Neuronal stem cell (in vitro differentiated cells): ENCODE measurements around the gene GATA3.
"Not testable (repeated sequence)": the region's sequence is repeated elsewhere in the genome, so short reads cannot be mapped to it uniquely, and the experiment has no call there.

ENCODE experiments used
- DNase-seq: peaks from one replicate; pipeline ENCODE4 v3.0.0-alpha.2; 2013; ENCODE audit warnings: low spot score
- H2AFZ ChIP-seq: one replicate; pipeline ENCODE4 v1.6.1; 2013; ENCODE audit warnings: mild to moderate bottlenecking, low read length, inconsistent platforms
- H2AK5ac ChIP-seq: 2 replicates; pipeline ENCODE4 v1.6.1; 2013; ENCODE audit warnings: low read depth, mild to moderate bottlenecking, inconsistent platforms, low read length, moderate library complexity, mixed read lengths
- H2BK120ac ChIP-seq: 2 replicates; pipeline ENCODE4 v1.6.1; 2013; ENCODE audit warnings: low read depth, mild to moderate bottlenecking, inconsistent platforms, low read length, moderate library complexity, mixed read lengths
- H2BK12ac ChIP-seq: one replicate; pipeline ENCODE4 v1.6.1; 2013; ENCODE audit warnings: low read length, inconsistent platforms
- H2BK15ac ChIP-seq: 2 replicates; pipeline ENCODE4 v1.6.1; 2013; ENCODE audit warnings: mild to moderate bottlenecking, low read length, inconsistent platforms, mixed read lengths
- H2BK5ac ChIP-seq: one replicate; pipeline ENCODE4 v1.6.1; 2013; ENCODE audit warnings: inconsistent platforms, mild to moderate bottlenecking, low read length, moderate library complexity
- H3K14ac ChIP-seq: one replicate; pipeline ENCODE4 v1.6.1; 2013; ENCODE audit warnings: low read length, inconsistent platforms
- H3K18ac ChIP-seq: 2 replicates; pipeline ENCODE4 v1.6.1; 2013; ENCODE audit warnings: low read length, inconsistent platforms
- H3K23ac ChIP-seq: 2 replicates; pipeline ENCODE4 v1.6.1; 2013; ENCODE audit warnings: low read depth, mild to moderate bottlenecking, mixed read lengths, low read length, inconsistent platforms; ENCODE audit not compliant: poor library complexity
- H3K27ac ChIP-seq: replicated peaks from 3 replicates; pipeline ENCODE4 v1.5.1; 2013; ENCODE audit warnings: low read length, inconsistent platforms
- H3K27me3 ChIP-seq, 3 experiments: 2 replicates each; pipeline ENCODE4 v1.6.1; 2013; ENCODE audit warnings: low read length in 3 of 3, mild to moderate bottlenecking in 2 of 3, inconsistent platforms in 1 of 3, low read depth in 1 of 3, mixed read lengths in 1 of 3, moderate library complexity in 1 of 3; ENCODE audit not compliant: control insufficient read depth in 3 of 3, insufficient read depth in 3 of 3
- H3K36me3 ChIP-seq, 2 donors: replicated peaks in 1 of 2; 2 replicates each; pipeline ENCODE4 v1.6.1; 2013; ENCODE audit warnings: low read length in 2 of 2; ENCODE audit not compliant: control insufficient read depth in 2 of 2, insufficient read depth in 2 of 2
- H3K4ac ChIP-seq: 2 replicates; pipeline ENCODE4 v1.6.1; 2013; ENCODE audit warnings: inconsistent platforms, mild to moderate bottlenecking, low read length, moderate library complexity
- H3K4me1 ChIP-seq, 2 donors: 1 replicate in 1 of 2; 2 replicates in 1 of 2; pipeline ENCODE4 v1.6.1; 2013; ENCODE audit warnings: low read length in 2 of 2, low read depth in 1 of 2; ENCODE audit not compliant: control insufficient read depth in 2 of 2, insufficient read depth in 1 of 2
- H3K4me2 ChIP-seq: one replicate; pipeline ENCODE4 v1.6.1; 2013; ENCODE audit warnings: mild to moderate bottlenecking, low read length, inconsistent platforms; ENCODE audit not compliant: insufficient read depth, poor library complexity, severe bottlenecking
- H3K4me3 ChIP-seq, 2 donors: 2 replicates each; pipeline ENCODE4 v1.5.1; 2013; ENCODE audit warnings: low read length in 2 of 2, mild to moderate bottlenecking in 2 of 2, inconsistent platforms in 1 of 2, moderate library complexity in 1 of 2
- H3K79me1 ChIP-seq: one replicate; pipeline ENCODE4 v1.6.1; 2013; ENCODE audit warnings: low read depth, mild to moderate bottlenecking, inconsistent platforms, low read length, moderate library complexity
- H3K9ac ChIP-seq: one replicate; pipeline ENCODE4 v1.6.1; 2013; ENCODE audit warnings: mild to moderate bottlenecking, low read depth, low read length, inconsistent platforms; ENCODE audit not compliant: poor library complexity
- H3K9me3 ChIP-seq, 2 donors: replicated peaks in 1 of 2; 2 replicates each; pipeline versions ENCODE3 to v1.6.1; 2013; ENCODE audit warnings: low read length in 2 of 2, mild to moderate bottlenecking in 2 of 2, inconsistent platforms in 1 of 2, low read depth in 1 of 2, mixed read lengths in 1 of 2, moderate library complexity in 1 of 2; ENCODE audit not compliant: control insufficient read depth in 2 of 2, insufficient read depth in 1 of 2
- H4K8ac ChIP-seq: one replicate; pipeline ENCODE4 v1.6.1; 2013; ENCODE audit warnings: low read depth, mild to moderate bottlenecking, inconsistent platforms, low read length, moderate library complexity
- H4K91ac ChIP-seq: one replicate; pipeline ENCODE4 v1.6.1; 2013; ENCODE audit warnings: low read length, low read depth, mild to moderate bottlenecking, inconsistent platforms; ENCODE audit not compliant: poor library complexity
- WGBS, 2 donors: extraction: QIAGEN DNeasy Blood & Tissue Kit; methylation state at CpG; one replicate each; pipeline ENCODE4 v1.1.7; 2013; ENCODE audit warnings: missing lambda C conversion rate in 2 of 2, mixed read lengths in 1 of 2; ENCODE audit not compliant: insufficient read length in 2 of 2, insufficient replicate concordance in 1 of 2; ENCODE audit errors: extremely low coverage in 2 of 2; 5-methylcytosine and 5-hydroxymethylcytosine counted together

Gene GATA3

DNA sequence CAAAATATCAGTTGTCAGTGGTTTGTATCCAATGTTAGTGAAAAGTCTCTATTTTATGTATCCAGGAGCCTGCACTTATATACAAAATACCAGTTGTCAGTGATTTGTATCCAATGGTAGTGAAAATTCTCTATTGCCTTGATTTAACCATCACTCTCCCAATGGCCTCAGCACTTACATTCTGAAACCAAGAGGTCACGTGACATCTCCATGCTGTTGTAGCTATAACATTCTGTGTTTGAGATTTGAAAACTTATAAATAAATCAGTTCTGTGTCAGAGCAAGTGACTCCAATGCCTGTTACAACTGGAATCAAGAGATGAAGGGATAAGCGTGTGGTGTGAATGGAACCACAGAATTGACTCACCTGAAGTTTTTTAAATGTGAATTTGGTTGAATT, 30.6 kb upstream of the GATA3 start:
- H3K14ac ChIP-seq, result no peak overlapping the region
- no peak overlapping the region for H3K9ac ChIP-seq
- H2BK120ac ChIP-seq, result no peak overlapping the region
- H3K23ac ChIP-seq, result no peak overlapping the region
- H3K79me1 ChIP-seq, result no peaks in the 10 kb centered on the region
- no peak overlapping the region for H4K8ac ChIP-seq
- no peak overlapping the region for H2BK15ac ChIP-seq
- no CpG with 5 or more reads among the region's 2 CpGs for WGBS, 2 donors
- H3K9me3 ChIP-seq, result no peaks in the 10 kb centered on the region
- H4K91ac ChIP-seq, result no peak overlapping the region
- no peak overlapping the region for H2BK5ac ChIP-seq
- no peak overlapping the region for H3K4me3 ChIP-seq
- H3K27me3 ChIP-seq, result peaks cover 0 to 14% (median 0%) of the 10 kb centered on the region in 3 experiments
- no peak overlapping the region for H3K4ac ChIP-seq
- DNase-seq, result no peak
- no peak overlapping the region for H2AFZ ChIP-seq
- no peaks in the 10 kb centered on the region for H3K36me3 ChIP-seq
- no peak overlapping the region for H3K18ac ChIP-seq
- H3K4me1 ChIP-seq, result no peaks in the 10 kb centered on the region
- H2AK5ac ChIP-seq, result no peak overlapping the region
- H2BK12ac ChIP-seq, result no peak overlapping the region
- H3K27ac ChIP-seq, result no peak overlapping the region
- no peak overlapping the region for H3K4me2 ChIP-seq

GRCh38 chr10:8026349-8027259, 27.9 kb upstream of the GATA3 start:
- H3K23ac ChIP-seq, result no peak overlapping the region
- no peaks in the 10 kb centered on the region for H3K79me1 ChIP-seq
- no peak overlapping the region for H2AK5ac ChIP-seq
- no peak overlapping the region for H3K14ac ChIP-seq
- no peaks in the 10 kb centered on the region for H3K36me3 ChIP-seq
- H3K27ac ChIP-seq, result no peak overlapping the region
- no peak overlapping the region for H4K8ac ChIP-seq
- WGBS, 2 donors, result no CpG with 5 or more reads among the region's 17 CpGs
- no peak overlapping the region for H3K9ac ChIP-seq
- H2AFZ ChIP-seq, result no peak overlapping the region
- H4K91ac ChIP-seq, result no peak overlapping the region
- no peak overlapping the region for H3K4me2 ChIP-seq
- H3K27me3 ChIP-seq, result peaks cover 0 to 27% (median 2%) of the 10 kb centered on the region in 3 experiments
- no peak overlapping the region for H3K4ac ChIP-seq
- H2BK12ac ChIP-seq, result no peak overlapping the region
- no peak overlapping the region for H2BK15ac ChIP-seq
- H3K18ac ChIP-seq, result no peak overlapping the region
- no peak for DNase-seq
- H3K9me3 ChIP-seq, result no peaks in the 10 kb centered on the region
- H3K4me3 ChIP-seq, result no peak overlapping the region
- H3K4me1 ChIP-seq, result no peaks in the 10 kb centered on the region
- no peak overlapping the region for H2BK120ac ChIP-seq
- no peak overlapping the region for H2BK5ac ChIP-seq

DNA sequence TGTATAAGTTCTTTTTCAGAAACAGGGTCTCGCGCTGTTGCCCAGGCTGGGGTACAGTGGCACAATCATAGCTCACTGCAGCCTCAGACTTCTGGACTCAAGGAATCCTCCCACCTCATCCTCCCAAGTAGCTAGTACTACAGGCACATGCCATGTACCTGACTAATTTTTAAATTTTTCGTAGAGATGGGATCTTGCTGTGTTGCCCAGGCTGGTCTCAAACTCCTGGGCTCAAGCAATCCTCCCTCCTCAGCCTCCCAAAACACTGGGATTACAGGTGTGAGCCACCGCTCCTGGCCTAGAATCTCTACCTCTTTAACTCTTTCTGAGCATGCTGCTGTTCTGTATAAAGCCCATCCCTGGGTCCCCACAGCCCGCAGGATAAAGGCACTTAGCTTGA, 23.3 kb upstream of the GATA3 start:
- not testable (repeated sequence) for H4K91ac ChIP-seq, H2AFZ ChIP-seq, H2AK5ac ChIP-seq, H3K18ac ChIP-seq, H3K23ac ChIP-seq, H3K4ac ChIP-seq, H3K14ac ChIP-seq, H3K4me3 ChIP-seq, H3K4me2 ChIP-seq, H2BK12ac ChIP-seq, H2BK15ac ChIP-seq, H3K4me1 ChIP-seq, H3K9me3 ChIP-seq, H2BK5ac ChIP-seq, H3K36me3 ChIP-seq, H3K27ac ChIP-seq, H4K8ac ChIP-seq, DNase-seq, H3K79me1 ChIP-seq, H3K9ac ChIP-seq
- H2BK120ac ChIP-seq, result peak overlapping the region; percentile 38
- WGBS, 2 donors, result no CpG with 5 or more reads among the region's 5 CpGs
- H3K27me3 ChIP-seq, result peaks cover 18 to 70% (median 40%) of the 10 kb centered on the region in 3 experiments

DNA sequence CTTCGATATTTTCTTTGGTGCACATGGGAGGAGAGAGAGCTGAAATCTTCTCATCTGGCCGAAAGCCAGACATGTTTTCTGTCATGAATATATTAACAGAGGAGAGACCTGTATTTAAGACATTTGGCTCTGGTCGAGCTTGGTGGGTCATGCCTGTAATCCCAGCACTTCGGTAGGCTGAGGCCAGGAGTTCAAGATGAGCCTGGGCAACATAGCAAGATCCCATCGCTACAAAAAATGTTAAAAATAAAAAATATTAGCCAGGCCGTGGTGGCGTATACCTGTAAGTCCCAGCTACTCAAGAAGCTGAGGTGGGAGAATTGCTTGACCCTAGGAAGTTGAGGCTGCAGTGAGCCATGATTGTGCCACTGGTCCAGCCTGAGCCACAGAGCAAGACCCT, 21.9 kb upstream of the GATA3 start:
- Histone ChIP-seq H2BK12ac (no peak overlapping the region), H3K14ac (no peak overlapping the region), H3K18ac (no peak overlapping the region), H3K4me2 (no peak overlapping the region), H4K91ac (no peak overlapping the region), H2BK120ac (no peak overlapping the region), H2AK5ac (no peak overlapping the region), H3K36me3 (no peaks in the 10 kb centered on the region), H3K23ac (no peak overlapping the region), H3K4ac (no peak overlapping the region), H3K27ac (no peak overlapping the region), H3K9ac (no peak overlapping the region), H4K8ac (no peak overlapping the region), H2BK5ac (no peak overlapping the region), H3K4me1 (peaks cover 5 to 10% of the 10 kb centered on the region in 2 donors), H3K27me3 (peaks cover 30 to 73% (median 54%) of the 10 kb centered on the region in 3 experiments), H3K9me3 (no peaks in the 10 kb centered on the region), H2BK15ac (no peak overlapping the region), H3K4me3 (no peak overlapping the region), H3K79me1 (no peaks in the 10 kb centered on the region), H2AFZ (no peak overlapping the region)
- DNase-seq, result no peak
- WGBS, 2 donors, result no CpG with 5 or more reads among the region's 7 CpGs
